NK-92 (cell line): ENCODE results near the gene NALCN.

Source experiments
- DNase-seq: peaks from one replicate; lab custom pipeline; 2025; ENCODE audit not compliant: unreplicated experiment; lab: John Stamatoyannopoulos, UW

NALCN gene

GRCh38 chr13:101291646-101292515 is 124.4 kb downstream of the NALCN start:
- DNase-seq = no peak

GRCh38 chr13:101291206-101291605 is 125.1 kb downstream of the NALCN start:
- DNase-seq = no peak

- DNase-seq = no peak
Observed at GRCh38 chr13:101289764-101290163, 126.5 kb downstream of the NALCN start.

- DNase-seq = no peak
Observed at GRCh38 chr13:101283782-101284181, 132.5 kb downstream of the NALCN start.

GRCh38 chr13:101272886-101273285 is 143.4 kb downstream of the NALCN start:
- DNase-seq = no peak

- no peak for DNase-seq
Observed at GRCh38 chr13:101271681-101272245, 144.5 kb downstream of the NALCN start.

- no peak for DNase-seq
Observed at GRCh38 chr13:101267656-101268055, 148.7 kb downstream of the NALCN start.

GRCh38 chr13:101265934-101266333 is 150.4 kb downstream of the NALCN start:
- DNase-seq = no peak

GRCh38 chr13:101264931-101265330 is 151.4 kb downstream of the NALCN start:
- no peak for DNase-seq

- DNase-seq = no peak
Observed at GRCh38 chr13:101262306-101262705, 154.0 kb downstream of the NALCN start.

GRCh38 chr13:101258509-101258908 is 157.8 kb downstream of the NALCN start:
- DNase-seq = no peak

- no peak for DNase-seq
Observed at GRCh38 chr13:101258071-101258470, 158.2 kb downstream of the NALCN start.

GRCh38 chr13:101248739-101249514 is 167.4 kb downstream of the NALCN start:
- no peak for DNase-seq

GRCh38 chr13:101242720-101243119 is 173.6 kb downstream of the NALCN start:
- DNase-seq = no peak

- DNase-seq = no peak
Observed at GRCh38 chr13:101238555-101238954, 177.8 kb downstream of the NALCN start.

GRCh38 chr13:101231751-101232428 is 184.4 kb downstream of the NALCN start:
- DNase-seq = no peak

GRCh38 chr13:101230271-101230890 is 185.9 kb downstream of the NALCN start:
- DNase-seq = no peak

GRCh38 chr13:101219609-101220265 is 196.6 kb downstream of the NALCN start:
- no peak for DNase-seq

GRCh38 chr13:101218484-101218883 is 197.8 kb downstream of the NALCN start:
- no peak for DNase-seq

GRCh38 chr13:101217086-101217485 is 199.2 kb downstream of the NALCN start:
- no peak for DNase-seq
